Measurements from ENCODE around the gene SLC12A5. TPM values are rescaled to one million over a fixed set of nuclear protein-coding genes. Genes with fewer than 3 reads are reported as not detected.

SLC12A5 gene
- total and polyA plus RNA-seq, 2 experiments from 2014 or later = 0.55 TPM; not detected in 1

DNA sequence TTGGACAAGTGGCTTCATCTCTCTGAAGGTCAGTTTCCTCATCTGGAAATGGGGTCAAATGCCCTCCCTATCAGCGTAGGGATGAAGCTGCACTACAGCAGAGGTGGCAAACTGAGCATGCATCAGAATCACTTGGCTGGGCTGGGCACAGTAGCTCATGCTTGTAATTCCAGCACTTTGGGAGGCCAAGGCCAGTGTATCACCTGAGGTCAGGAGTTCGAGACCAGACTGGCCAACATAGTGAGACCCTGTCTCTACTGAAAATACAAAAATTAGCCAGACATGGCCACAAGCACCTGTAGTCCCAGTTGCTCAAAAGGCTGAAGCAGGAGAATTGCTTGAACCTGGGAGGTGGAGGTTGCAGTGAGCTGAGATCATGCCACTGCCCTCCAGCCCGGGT lies 27.0 kb upstream of the SLC12A5 start:
- no peak overlapping the region for H2AFZ ChIP-seq
- H3K27me3 ChIP-seq (replicated peaks; ENCODE audit: insufficient read depth) = peaks cover 30% of the 10 kb centered on the region
- no peak overlapping the region for H3K27ac ChIP-seq
- H3K4me1 ChIP-seq (ENCODE audit: insufficient read depth) = no peaks in the 10 kb centered on the region
- H4K20me1 ChIP-seq (ENCODE audit: insufficient read depth) = no peaks in the 10 kb centered on the region
- no peak for DNase-seq
- H3K9me3 ChIP-seq (ENCODE audit: low read depth) = no peaks in the 10 kb centered on the region
- H3K36me3 ChIP-seq (ENCODE audit: low read depth) = no peaks in the 10 kb centered on the region
- no peak overlapping the region for H3K4me3 ChIP-seq
- TF ChIP-seq EZH2 (IDR thresholded peaks at IDR 0.05; ENCODE audit: insufficient read depth, poor library complexity, severe bottlenecking) = no peak
- TF ChIP-seq EZH2phosphoT487 (IDR thresholded peaks at IDR 0.05; ENCODE audit: insufficient read depth, low read depth) = no peak
- in situ Hi-C loops (cut with MboI) = loop anchor here (25.0 kb wide), 1 partner anchor 310 kb away; the partner anchor contains the start of gene CDH22
- no peaks in the 10 kb centered on the region for H3K79me2 ChIP-seq (ENCODE audit: insufficient read depth)
- H3K4me2 ChIP-seq (ENCODE audit: unreplicated experiment) = no peak overlapping the region
- WGBS, 2 experiments (ENCODE audit: low coverage in 1 of 2, low lambda C conversion rate in 2 of 2, missing lambda C conversion rate in 2 of 2) = 83 to 97% methylated on average over 3 of the region's 3 CpGs
- no peak overlapping the region for H3K9ac ChIP-seq
- H3F3A ChIP-seq (ENCODE audit: insufficient read depth) = no peaks in the 10 kb centered on the region
- no peaks in the 10 kb centered on the region for H3K9me2 ChIP-seq (ENCODE audit: insufficient read depth)

- in situ Hi-C loops (cut with MboI) = loop anchor here (25.0 kb wide), 1 partner anchor 308 kb away; the partner anchor contains the start of gene CDH22
- no peaks in the 10 kb centered on the region for H3K9me2 ChIP-seq (ENCODE audit: insufficient read depth)
- no peak overlapping the region for H3K27ac ChIP-seq
- H4K20me1 ChIP-seq (ENCODE audit: insufficient read depth) = no peaks in the 10 kb centered on the region
- DNase-seq = no peak
- H3K4me1 ChIP-seq (ENCODE audit: insufficient read depth) = no peaks in the 10 kb centered on the region
- no peak overlapping the region for H3K9ac ChIP-seq
- TF ChIP-seq EZH2 (IDR thresholded peaks at IDR 0.05; ENCODE audit: insufficient read depth, poor library complexity, severe bottlenecking) (no peak), EZH2phosphoT487 (IDR thresholded peaks at IDR 0.05; ENCODE audit: insufficient read depth, low read depth) (no peak)
- H2AFZ ChIP-seq = no peak overlapping the region
- H3K27me3 ChIP-seq (replicated peaks; ENCODE audit: insufficient read depth) = peaks cover 21% of the 10 kb centered on the region
- H3K36me3 ChIP-seq (ENCODE audit: low read depth) = no peaks in the 10 kb centered on the region
- H3K4me3 ChIP-seq = no peak overlapping the region
- H3K4me2 ChIP-seq (ENCODE audit: unreplicated experiment) = no peak overlapping the region
- 53 to 57% methylated on average over 4 of the region's 4 CpGs for WGBS, 2 experiments (ENCODE audit: low coverage in 1 of 2, low lambda C conversion rate in 2 of 2, missing lambda C conversion rate in 2 of 2)
- no peaks in the 10 kb centered on the region for H3K79me2 ChIP-seq (ENCODE audit: insufficient read depth)
- no peaks in the 10 kb centered on the region for H3K9me3 ChIP-seq (ENCODE audit: low read depth)
- H3F3A ChIP-seq (ENCODE audit: insufficient read depth) = no peaks in the 10 kb centered on the region
These were observed 24.8 kb upstream of the SLC12A5 start for GRCh38 chr20:46004187-46004586.

- Histone ChIP-seq H3K79me2 (ENCODE audit: insufficient read depth) (no peaks in the 10 kb centered on the region), H3K27me3 (replicated peaks; ENCODE audit: insufficient read depth) (peaks cover 24% of the 10 kb centered on the region), H3K4me3 (no peak overlapping the region), H3K27ac (no peak overlapping the region), H3K4me2 (ENCODE audit: unreplicated experiment) (no peak overlapping the region), H2AFZ (no peak overlapping the region), H4K20me1 (ENCODE audit: insufficient read depth) (no peaks in the 10 kb centered on the region), H3K9me2 (ENCODE audit: insufficient read depth) (no peaks in the 10 kb centered on the region), H3K9me3 (ENCODE audit: low read depth) (no peaks in the 10 kb centered on the region), H3F3A (ENCODE audit: insufficient read depth) (no peaks in the 10 kb centered on the region), H3K4me1 (ENCODE audit: insufficient read depth) (no peaks in the 10 kb centered on the region), H3K9ac (no peak overlapping the region), H3K36me3 (ENCODE audit: low read depth) (no peaks in the 10 kb centered on the region)
- TF ChIP-seq EZH2phosphoT487 (IDR thresholded peaks at IDR 0.05; ENCODE audit: insufficient read depth, low read depth) (no peak), EZH2 (IDR thresholded peaks at IDR 0.05; ENCODE audit: insufficient read depth, poor library complexity, severe bottlenecking) (no peak)
- in situ Hi-C loops (cut with MboI) = loop anchor here (25.0 kb wide), 1 partner anchor 307 kb away; the partner anchor contains the start of gene CDH22
- WGBS, 2 experiments (ENCODE audit: low coverage in 1 of 2, low lambda C conversion rate in 2 of 2, missing lambda C conversion rate in 2 of 2) = 47 to 58% methylated on average over 3 of the region's 3 CpGs
- DNase-seq = no peak
These were observed 24.0 kb upstream of the SLC12A5 start for GRCh38 chr20:46004889-46005473.

DNA sequence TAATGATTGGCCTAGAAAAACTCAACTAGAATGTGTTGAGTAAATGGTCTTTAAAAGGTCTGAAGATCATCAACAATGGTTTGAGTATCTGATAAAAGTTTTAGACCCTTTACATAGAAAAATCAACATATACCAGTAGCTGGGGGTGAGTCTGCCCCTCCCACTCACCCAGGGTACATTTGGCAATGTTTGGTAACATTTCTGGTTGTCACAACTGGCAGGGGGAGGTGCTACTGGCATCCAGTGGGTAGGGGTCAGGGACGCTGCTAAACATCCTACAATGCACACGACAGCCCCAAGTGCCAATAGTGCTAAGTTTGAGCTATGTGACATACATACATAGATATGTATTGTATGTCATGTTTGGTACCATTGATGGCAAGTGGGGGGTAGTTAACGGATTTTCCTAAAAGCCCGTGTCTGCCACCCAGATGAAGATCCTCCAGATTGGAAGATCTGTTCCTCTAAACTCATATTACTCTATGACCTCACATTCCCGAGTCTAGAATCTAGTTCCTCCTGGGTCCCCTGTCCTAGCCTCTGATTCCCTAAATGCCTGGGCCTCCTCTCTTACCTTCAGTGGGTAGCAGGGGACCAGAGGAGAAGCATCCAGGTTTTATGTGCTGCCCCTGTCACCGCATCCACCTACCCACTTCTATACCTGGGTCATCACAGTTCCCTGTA lies 22.9 kb upstream of the SLC12A5 start:
- Histone ChIP-seq H3K27ac (no peak overlapping the region), H3K9me2 (ENCODE audit: insufficient read depth) (no peaks in the 10 kb centered on the region), H4K20me1 (ENCODE audit: insufficient read depth) (no peaks in the 10 kb centered on the region), H3K9me3 (ENCODE audit: low read depth) (no peaks in the 10 kb centered on the region), H3K36me3 (ENCODE audit: low read depth) (no peaks in the 10 kb centered on the region), H3K27me3 (replicated peaks; ENCODE audit: insufficient read depth) (peaks cover 24% of the 10 kb centered on the region), H3K4me3 (no peak overlapping the region), H3F3A (ENCODE audit: insufficient read depth) (no peaks in the 10 kb centered on the region), H3K79me2 (ENCODE audit: insufficient read depth) (no peaks in the 10 kb centered on the region), H2AFZ (no peak overlapping the region), H3K9ac (no peak overlapping the region), H3K4me1 (ENCODE audit: insufficient read depth) (no peaks in the 10 kb centered on the region), H3K4me2 (ENCODE audit: unreplicated experiment) (no peak overlapping the region)
- DNase-seq = no peak
- WGBS, 2 experiments (ENCODE audit: low coverage in 1 of 2, low lambda C conversion rate in 2 of 2, missing lambda C conversion rate in 2 of 2) = 51% methylated on average over 6 of the region's 6 CpGs
- TF ChIP-seq EZH2 (IDR thresholded peaks at IDR 0.05; ENCODE audit: insufficient read depth, poor library complexity, severe bottlenecking) (no peak), EZH2phosphoT487 (IDR thresholded peaks at IDR 0.05; ENCODE audit: insufficient read depth, low read depth) (no peak)
- in situ Hi-C loops (cut with MboI) = loop anchor here (25.0 kb wide), 1 partner anchor 306 kb away; the partner anchor contains the start of gene CDH22
